ENCODE measurements around the gene LECT2.

Gene LECT2

GRCh38 chr5:135988546-135988945 is 33.8 kb upstream of the LECT2 start:
- Histone ChIP-seq H2BK15ac (replicated peaks; ENCODE audit: low read depth) (no peak overlapping the region), H3K4me2 (ENCODE audit: low read length) (no peak overlapping the region), H2BK5ac (ENCODE audit: low read length) (no peak overlapping the region), H3K79me2 (ENCODE audit: control insufficient read depth, insufficient read depth, low read length) (no peaks in the 10 kb centered on the region), H3K36me3 (ENCODE audit: control insufficient read depth, insufficient read depth, low read length) (no peaks in the 10 kb centered on the region), H2AK5ac (ENCODE audit: low read length) (no peak overlapping the region), H3K23ac (ENCODE audit: low read length) (no peak overlapping the region), H3K79me1 (ENCODE audit: low read length) (no peaks in the 10 kb centered on the region), H3K27ac (ENCODE audit: low read depth, low read length) (no peak overlapping the region), H4K8ac (ENCODE audit: low read depth, low read length) (no peak overlapping the region), H3K4ac (ENCODE audit: low read depth, low read length) (no peak overlapping the region), H3K9ac (ENCODE audit: low read length) (no peak overlapping the region), H3K4me3 (ENCODE audit: low read length) (no peak overlapping the region), H3K4me1 (ENCODE audit: control insufficient read depth, low read depth, low read length) (no peaks in the 10 kb centered on the region), H3K56ac (ENCODE audit: low read length) (no peak overlapping the region), H3K27me3 (ENCODE audit: insufficient read depth, low read length, poor library complexity) (no peaks in the 10 kb centered on the region), H2BK120ac (ENCODE audit: low read depth, low read length) (no peak overlapping the region), H4K5ac (ENCODE audit: low read length) (no peak overlapping the region), H3K18ac (ENCODE audit: low read length) (no peak overlapping the region)
- WGBS (ENCODE audit: extremely low coverage, insufficient coverage, low lambda C conversion rate) = no CpG with 5 or more reads among the region's 3 CpGs
- no peak for DNase-seq

- Histone ChIP-seq H3K4ac (ENCODE audit: low read depth, low read length) (no peak overlapping the region), H3K9ac (ENCODE audit: low read length) (no peak overlapping the region), H4K8ac (ENCODE audit: low read depth, low read length) (no peak overlapping the region), H2BK15ac (replicated peaks; ENCODE audit: low read depth) (no peak overlapping the region), H3K27me3 (ENCODE audit: insufficient read depth, low read length, poor library complexity) (no peaks in the 10 kb centered on the region), H3K18ac (ENCODE audit: low read length) (no peak overlapping the region), H2BK5ac (ENCODE audit: low read length) (no peak overlapping the region), H3K4me1 (ENCODE audit: control insufficient read depth, low read depth, low read length) (no peaks in the 10 kb centered on the region), H3K79me2 (ENCODE audit: control insufficient read depth, insufficient read depth, low read length) (no peaks in the 10 kb centered on the region), H3K27ac (ENCODE audit: low read depth, low read length) (no peak overlapping the region), H4K5ac (ENCODE audit: low read length) (no peak overlapping the region), H3K23ac (ENCODE audit: low read length) (no peak overlapping the region), H3K56ac (ENCODE audit: low read length) (no peak overlapping the region), H2BK120ac (ENCODE audit: low read depth, low read length) (no peak overlapping the region), H3K36me3 (ENCODE audit: control insufficient read depth, insufficient read depth, low read length) (no peaks in the 10 kb centered on the region), H3K4me3 (ENCODE audit: low read length) (no peak overlapping the region), H3K4me2 (ENCODE audit: low read length) (no peak overlapping the region), H2AK5ac (ENCODE audit: low read length) (no peak overlapping the region), H3K79me1 (ENCODE audit: low read length) (no peaks in the 10 kb centered on the region)
- no CpG with 5 or more reads among the region's 3 CpGs for WGBS (ENCODE audit: extremely low coverage, insufficient coverage, low lambda C conversion rate)
- DNase-seq = no peak
These were observed 32.2 kb upstream of the LECT2 start for GRCh38 chr5:135986891-135987401.

- Histone ChIP-seq H3K23ac (ENCODE audit: low read length) (no peak overlapping the region), H3K56ac (ENCODE audit: low read length) (no peak overlapping the region), H3K9ac (ENCODE audit: low read length) (no peak overlapping the region), H2BK5ac (ENCODE audit: low read length) (no peak overlapping the region), H3K4ac (ENCODE audit: low read depth, low read length) (no peak overlapping the region), H3K4me3 (ENCODE audit: low read length) (no peak overlapping the region), H3K4me2 (ENCODE audit: low read length) (no peak overlapping the region), H2BK120ac (ENCODE audit: low read depth, low read length) (no peak overlapping the region), H4K5ac (ENCODE audit: low read length) (no peak overlapping the region), H2AK5ac (ENCODE audit: low read length) (no peak overlapping the region), H3K79me1 (ENCODE audit: low read length) (no peaks in the 10 kb centered on the region), H3K27ac (ENCODE audit: low read depth, low read length) (no peak overlapping the region), H3K4me1 (ENCODE audit: control insufficient read depth, low read depth, low read length) (no peaks in the 10 kb centered on the region), H3K27me3 (ENCODE audit: insufficient read depth, low read length, poor library complexity) (no peaks in the 10 kb centered on the region), H2BK15ac (replicated peaks; ENCODE audit: low read depth) (no peak overlapping the region), H3K18ac (ENCODE audit: low read length) (no peak overlapping the region), H3K79me2 (ENCODE audit: control insufficient read depth, insufficient read depth, low read length) (no peaks in the 10 kb centered on the region), H3K36me3 (ENCODE audit: control insufficient read depth, insufficient read depth, low read length) (no peaks in the 10 kb centered on the region), H4K8ac (ENCODE audit: low read depth, low read length) (no peak overlapping the region)
- DNase-seq = no peak
- no CpG with 5 or more reads among the region's 3 CpGs for WGBS (ENCODE audit: extremely low coverage, insufficient coverage, low lambda C conversion rate)
These were observed 31.6 kb upstream of the LECT2 start for GRCh38 chr5:135986401-135986800.

GRCh38 chr5:135985951-135986350 is 31.2 kb upstream of the LECT2 start:
- Histone ChIP-seq H2AK5ac (ENCODE audit: low read length) (no peak overlapping the region), H3K27ac (ENCODE audit: low read depth, low read length) (no peak overlapping the region), H3K4me3 (ENCODE audit: low read length) (no peak overlapping the region), H3K18ac (ENCODE audit: low read length) (no peak overlapping the region), H3K27me3 (ENCODE audit: insufficient read depth, low read length, poor library complexity) (no peaks in the 10 kb centered on the region), H3K56ac (ENCODE audit: low read length) (no peak overlapping the region), H3K4me1 (ENCODE audit: control insufficient read depth, low read depth, low read length) (no peaks in the 10 kb centered on the region), H3K9ac (ENCODE audit: low read length) (no peak overlapping the region), H2BK15ac (replicated peaks; ENCODE audit: low read depth) (no peak overlapping the region), H4K8ac (ENCODE audit: low read depth, low read length) (no peak overlapping the region), H2BK120ac (ENCODE audit: low read depth, low read length) (no peak overlapping the region), H3K79me1 (ENCODE audit: low read length) (no peaks in the 10 kb centered on the region), H3K23ac (ENCODE audit: low read length) (no peak overlapping the region), H3K79me2 (ENCODE audit: control insufficient read depth, insufficient read depth, low read length) (no peaks in the 10 kb centered on the region), H3K4ac (ENCODE audit: low read depth, low read length) (no peak overlapping the region), H3K36me3 (ENCODE audit: control insufficient read depth, insufficient read depth, low read length) (no peaks in the 10 kb centered on the region), H4K5ac (ENCODE audit: low read length) (no peak overlapping the region), H3K4me2 (ENCODE audit: low read length) (no peak overlapping the region), H2BK5ac (ENCODE audit: low read length) (no peak overlapping the region)
- WGBS (ENCODE audit: extremely low coverage, insufficient coverage, low lambda C conversion rate) = no CpG with 5 or more reads among the region's 1 CpG
- no peak for DNase-seq

- no peak overlapping the region for H2BK5ac ChIP-seq (ENCODE audit: low read length)
- WGBS (ENCODE audit: extremely low coverage, insufficient coverage, low lambda C conversion rate) = no CpG with 5 or more reads among the region's 1 CpG
- no peak overlapping the region for H3K56ac ChIP-seq (ENCODE audit: low read length)
These were observed 25.8 kb upstream of the LECT2 start for GRCh38 chr5:135980620-135981019.

GRCh38 chr5:135979510-135979909 is 24.7 kb upstream of the LECT2 start:
- WGBS (ENCODE audit: extremely low coverage, insufficient coverage, low lambda C conversion rate) = no CpG with 5 or more reads among the region's 1 CpG

More at GRCh38 chr5:135980620-135981019, 25.8 kb upstream of the LECT2 start:
- Histone ChIP-seq H3K27me3 (ENCODE audit: insufficient read depth, low read length, poor library complexity) (no peaks in the 10 kb centered on the region), H3K18ac (ENCODE audit: low read length) (no peak overlapping the region), H2BK120ac (ENCODE audit: low read depth, low read length) (no peak overlapping the region), H2AK5ac (ENCODE audit: low read length) (no peak overlapping the region), H3K4me2 (ENCODE audit: low read length) (no peak overlapping the region), H3K4me1 (ENCODE audit: control insufficient read depth, low read depth, low read length) (peaks cover 3% of the 10 kb centered on the region), H3K4ac (ENCODE audit: low read depth, low read length) (no peak overlapping the region), H4K8ac (ENCODE audit: low read depth, low read length) (no peak overlapping the region), H3K79me2 (ENCODE audit: control insufficient read depth, insufficient read depth, low read length) (no peaks in the 10 kb centered on the region), H3K4me3 (ENCODE audit: low read length) (no peak overlapping the region), H3K36me3 (ENCODE audit: control insufficient read depth, insufficient read depth, low read length) (no peaks in the 10 kb centered on the region), H3K79me1 (ENCODE audit: low read length) (no peaks in the 10 kb centered on the region), H3K9ac (ENCODE audit: low read length) (no peak overlapping the region), H3K23ac (ENCODE audit: low read length) (no peak overlapping the region), H4K5ac (ENCODE audit: low read length) (no peak overlapping the region), H3K27ac (ENCODE audit: low read depth, low read length) (no peak overlapping the region), H2BK15ac (replicated peaks; ENCODE audit: low read depth) (no peak overlapping the region)
- no peak for DNase-seq

More at GRCh38 chr5:135979510-135979909, 24.7 kb upstream of the LECT2 start:
- no peak for DNase-seq
- Histone ChIP-seq H3K79me1 (ENCODE audit: low read length) (no peaks in the 10 kb centered on the region), H3K18ac (ENCODE audit: low read length) (no peak overlapping the region), H4K5ac (ENCODE audit: low read length) (no peak overlapping the region), H3K4ac (ENCODE audit: low read depth, low read length) (no peak overlapping the region), H3K9ac (ENCODE audit: low read length) (no peak overlapping the region), H3K27ac (ENCODE audit: low read depth, low read length) (no peak overlapping the region), H4K8ac (ENCODE audit: low read depth, low read length) (no peak overlapping the region), H3K4me3 (ENCODE audit: low read length) (no peak overlapping the region), H3K56ac (ENCODE audit: low read length) (no peak overlapping the region), H3K27me3 (ENCODE audit: insufficient read depth, low read length, poor library complexity) (no peaks in the 10 kb centered on the region), H3K4me1 (ENCODE audit: control insufficient read depth, low read depth, low read length) (peaks cover 3% of the 10 kb centered on the region), H2BK15ac (replicated peaks; ENCODE audit: low read depth) (no peak overlapping the region), H3K36me3 (ENCODE audit: control insufficient read depth, insufficient read depth, low read length) (no peaks in the 10 kb centered on the region), H2BK5ac (ENCODE audit: low read length) (no peak overlapping the region), H2BK120ac (ENCODE audit: low read depth, low read length) (no peak overlapping the region), H3K4me2 (ENCODE audit: low read length) (no peak overlapping the region), H2AK5ac (ENCODE audit: low read length) (no peak overlapping the region), H3K23ac (ENCODE audit: low read length) (no peak overlapping the region), H3K79me2 (ENCODE audit: control insufficient read depth, insufficient read depth, low read length) (no peaks in the 10 kb centered on the region)

Data from mesendoderm (in vitro differentiated cells).